Ectodermal cell (in vitro differentiated cells): ENCODE results near the gene PRPS1.

Experiments
- H3K27ac ChIP-seq: 2 replicates; pipeline ENCODE4 v1.7.0; 2013; ENCODE audit warnings: mild to moderate bottlenecking, low read depth, low read length; ENCODE audit not compliant: insufficient read depth, poor library complexity, severe bottlenecking
- H3K27me3 ChIP-seq: 2 replicates; pipeline ENCODE4 v1.7.0; 2013; ENCODE audit warnings: mild to moderate bottlenecking, low read length; ENCODE audit not compliant: insufficient read depth, control insufficient read depth, poor library complexity, severe bottlenecking
- H3K36me3 ChIP-seq: one replicate; pipeline ENCODE4 v1.7.0; 2013; ENCODE audit warnings: low read length; ENCODE audit not compliant: control insufficient read depth, insufficient read depth
- H3K4me1 ChIP-seq: one replicate; pipeline ENCODE4 v1.7.0; 2013; ENCODE audit warnings: low read length; ENCODE audit not compliant: control insufficient read depth, insufficient read depth
- H3K4me3 ChIP-seq: 2 replicates; pipeline ENCODE4 v1.7.0; 2013; ENCODE audit warnings: low read depth, low read length, control low read depth; ENCODE audit not compliant: insufficient read depth
- H3K9me3 ChIP-seq: 2 replicates; pipeline ENCODE4 v1.7.0; 2013; ENCODE audit warnings: mild to moderate bottlenecking, low read length, moderate library complexity; ENCODE audit not compliant: control insufficient read depth
- WGBS, 2 experiments: methylation state at CpG; one replicate each; pipeline ENCODE4 v1.1.7; 2013; ENCODE audit warnings: missing lambda C conversion rate in 2 of 2; 5-methylcytosine and 5-hydroxymethylcytosine counted together

PRPS1 gene

DNA sequence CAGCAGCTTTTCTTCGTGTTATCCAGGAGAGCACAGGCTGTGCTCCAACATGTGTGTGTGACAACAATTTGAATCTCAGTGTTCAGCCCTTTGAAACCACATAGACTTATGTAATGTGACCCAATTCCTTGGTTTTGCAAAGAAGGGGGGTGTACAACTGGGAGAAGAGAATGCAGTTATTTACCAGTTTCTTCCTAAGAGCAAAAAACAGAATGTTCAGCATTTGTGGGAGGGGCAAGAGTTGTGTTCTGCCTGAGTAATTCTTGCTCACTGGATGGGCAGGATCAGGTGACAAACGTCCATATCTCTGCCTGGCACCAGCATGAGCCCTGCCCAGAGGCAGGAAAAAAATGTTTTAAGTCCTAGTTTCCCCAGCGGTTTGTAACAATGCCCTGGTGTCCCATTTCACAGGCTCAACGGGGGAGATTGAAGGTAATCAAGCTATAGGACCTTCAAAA is 72.0 kb downstream of the PRPS1 start:
- Histone ChIP-seq H3K4me1 (no peaks in the 10 kb centered on the region), H3K27ac (no peak overlapping the region)
- WGBS, 2 experiments = 26 to 27% methylated on average over 4 of the region's 4 CpGs

More for the DNA sequence above, 72.0 kb downstream of the PRPS1 start:
- H3K27me3 ChIP-seq = no peaks in the 10 kb centered on the region
- no peak overlapping the region for H3K4me3 ChIP-seq
- no peaks in the 10 kb centered on the region for H3K9me3 ChIP-seq
- H3K36me3 ChIP-seq = no peaks in the 10 kb centered on the region
